Mesendoderm (in vitro differentiated cells): ENCODE measurements around the gene MPDU1.
A peak's percentile ranks its signal among the peaks of the same experiment; 100 is the strongest.

Experiments used
- DNase-seq: peaks from one replicate; pipeline ENCODE4 v3.0.0; 2013
- H2AK5ac ChIP-seq: 2 replicates; pipeline ENCODE4 v1.6.1; 2013; ENCODE audit warnings: low read length, inconsistent platforms
- H2BK120ac ChIP-seq: 2 replicates; pipeline ENCODE4 v1.6.1; 2013; ENCODE audit warnings: low read depth, mild to moderate bottlenecking, low read length, moderate library complexity, mixed read lengths
- H2BK15ac ChIP-seq: replicated peaks from 2 replicates; pipeline ENCODE4 v1.6.1; 2013; ENCODE audit warnings: low read depth, mild to moderate bottlenecking, moderate library complexity
- H2BK5ac ChIP-seq: 2 replicates; pipeline ENCODE4 v1.6.1; 2013; ENCODE audit warnings: low read length, inconsistent platforms
- H3K18ac ChIP-seq: 2 replicates; pipeline ENCODE4 v1.6.1; 2013; ENCODE audit warnings: mild to moderate bottlenecking, low read length, mixed read lengths
- H3K23ac ChIP-seq: one replicate; pipeline ENCODE4 v1.6.1; 2013; ENCODE audit warnings: low read length
- H3K27ac ChIP-seq: 2 replicates; pipeline ENCODE4 v1.5.1; 2013; ENCODE audit warnings: low read depth, mild to moderate bottlenecking, inconsistent platforms, low read length, moderate library complexity
- H3K27me3 ChIP-seq: 2 replicates; pipeline ENCODE4 v1.6.1; 2013; ENCODE audit warnings: low read length, control low read depth, mild to moderate bottlenecking, inconsistent platforms; ENCODE audit not compliant: insufficient read depth, poor library complexity
- H3K36me3 ChIP-seq: 2 replicates; pipeline ENCODE4 v1.6.1; 2013; ENCODE audit warnings: low read length, inconsistent platforms; ENCODE audit not compliant: control insufficient read depth, insufficient read depth
- H3K4ac ChIP-seq: one replicate; pipeline ENCODE4 v1.6.1; 2013; ENCODE audit warnings: low read depth, mild to moderate bottlenecking, low read length, moderate library complexity
- H3K4me1 ChIP-seq: 2 replicates; pipeline ENCODE4 v1.6.1; 2013; ENCODE audit warnings: low read depth, low read length, inconsistent platforms; ENCODE audit not compliant: control insufficient read depth
- H3K4me2 ChIP-seq: 2 replicates; pipeline ENCODE4 v1.6.1; 2013; ENCODE audit warnings: low read length
- H3K4me3 ChIP-seq: 2 replicates; pipeline ENCODE4 v1.5.1; 2013; ENCODE audit warnings: mild to moderate bottlenecking, low read length
- H3K56ac ChIP-seq: one replicate; pipeline ENCODE4 v1.6.1; 2013; ENCODE audit warnings: low read length
- H3K79me1 ChIP-seq: 2 replicates; pipeline ENCODE4 v1.6.1; 2013; ENCODE audit warnings: low read length, inconsistent platforms
- H3K79me2 ChIP-seq: 2 replicates; pipeline ENCODE4 v1.6.1; 2013; ENCODE audit warnings: mild to moderate bottlenecking, low read length; ENCODE audit not compliant: control insufficient read depth, insufficient read depth
- H3K9ac ChIP-seq: 2 replicates; pipeline ENCODE4 v1.6.1; 2013; ENCODE audit warnings: low read length, inconsistent platforms
- H4K5ac ChIP-seq: one replicate; pipeline ENCODE4 v1.6.1; 2013; ENCODE audit warnings: low read length
- H4K8ac ChIP-seq: one replicate; pipeline ENCODE4 v1.6.1; 2013; ENCODE audit warnings: low read depth, mild to moderate bottlenecking, control low read depth, low read length, moderate library complexity
- WGBS: extraction: QIAGEN DNeasy Blood & Tissue Kit; methylation state at CpG from one replicate; pipeline ENCODE4 v1.1.7; 2013; ENCODE audit warnings: low lambda C conversion rate, missing lambda C conversion rate; ENCODE audit not compliant: insufficient coverage; ENCODE audit errors: extremely low coverage; 5-methylcytosine and 5-hydroxymethylcytosine counted together

The MPDU1 gene

DNA sequence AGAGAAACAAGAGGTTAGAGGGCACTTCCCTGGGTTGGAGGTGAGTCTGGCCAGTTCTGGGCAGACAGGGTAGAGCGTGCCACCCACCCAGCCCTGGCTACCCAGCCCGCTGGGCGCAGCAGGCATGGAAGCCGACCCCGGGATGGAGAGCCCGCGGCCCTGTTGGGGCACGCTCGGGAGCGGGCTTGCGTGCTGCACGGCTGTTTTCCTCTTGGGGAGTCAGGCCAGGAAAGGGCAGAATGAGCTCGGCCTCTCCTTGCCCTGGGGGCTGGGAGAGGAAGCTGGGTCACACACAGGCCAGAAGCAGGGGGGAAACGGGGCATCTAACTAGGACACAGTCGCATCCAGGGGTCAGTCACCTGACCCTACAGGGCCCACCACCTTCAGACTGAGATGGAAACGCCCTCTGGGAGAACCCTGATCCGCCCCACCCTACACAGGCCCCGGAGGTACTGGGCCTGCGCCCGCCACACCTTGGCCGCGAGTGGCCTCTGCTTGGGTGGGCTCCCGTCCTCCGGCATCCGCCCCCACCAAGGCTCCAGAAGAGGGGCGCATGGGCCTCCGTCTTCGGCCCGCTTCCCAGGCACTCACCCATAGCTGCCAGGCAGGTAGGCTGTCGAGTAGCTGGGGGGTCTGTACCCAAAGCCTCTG is 5.0 kb downstream of the MPDU1 start:
- Histone ChIP-seq H2BK15ac (no peak overlapping the region), H3K9ac (peak overlapping the region; percentile 93), H4K8ac (no peak overlapping the region), H3K4me1 (peaks cover 6% of the 10 kb centered on the region), H3K79me2 (peaks cover 1% of the 10 kb centered on the region), H3K4me2 (peak overlapping the region; percentile 78), H3K56ac (peak overlapping the region; percentile 81), H2BK120ac (no peak overlapping the region), H4K5ac (no peak overlapping the region), H3K4ac (peak overlapping the region; percentile 1), H2BK5ac (no peak overlapping the region), H3K4me3 (peak overlapping the region; percentile 21), H3K18ac (peak overlapping the region; percentile 23), H3K79me1 (peaks cover 4% of the 10 kb centered on the region), H3K36me3 (peaks cover 1% of the 10 kb centered on the region), H3K23ac (peak overlapping the region; percentile 89), H2AK5ac (no peak overlapping the region), H3K27me3 (no peaks in the 10 kb centered on the region), H3K27ac (no peak overlapping the region)
- WGBS = no CpG with 5 or more reads among the region's 30 CpGs
- DNase-seq = no peak

DNA sequence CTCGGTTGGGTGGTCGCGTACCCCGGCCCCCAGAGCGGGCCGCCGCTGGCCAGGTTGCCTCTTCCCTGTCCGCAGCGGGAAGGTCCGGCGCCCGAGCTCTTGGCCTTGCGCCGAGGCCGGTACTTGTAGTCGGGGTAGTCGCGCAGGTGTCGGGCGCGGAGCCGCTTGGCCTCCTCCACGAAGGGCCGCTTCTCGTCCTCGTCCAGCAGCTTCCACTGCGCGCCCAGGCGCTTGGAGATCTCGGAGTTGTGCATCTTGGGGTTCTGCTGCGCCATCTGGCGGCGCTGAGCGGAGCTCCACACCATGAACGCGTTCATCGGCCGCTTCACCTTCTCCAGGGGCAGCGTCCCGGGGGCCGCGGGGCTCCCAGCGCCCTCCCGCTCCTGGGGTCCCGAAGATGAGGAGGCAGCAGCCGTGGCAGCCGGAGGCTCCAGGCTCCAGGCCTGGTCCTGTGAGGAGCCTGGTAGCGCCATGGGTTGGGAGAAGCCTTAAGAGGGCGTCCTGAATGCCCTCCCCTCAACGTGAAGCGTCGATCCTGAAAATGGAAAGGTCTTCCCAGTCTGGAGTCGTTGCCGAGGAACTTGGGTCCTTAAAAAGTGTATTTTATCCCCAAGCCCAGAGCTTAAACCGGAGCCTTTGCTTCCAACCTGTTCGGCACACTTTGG is 5.7 kb downstream of the MPDU1 start:
- Histone ChIP-seq H3K4me3 (peak overlapping the region; percentile 60), H3K56ac (peak overlapping the region; percentile 93), H3K18ac (peak overlapping the region; percentile 78), H3K4ac (peak overlapping the region; percentile 20), H3K36me3 (peaks cover 1% of the 10 kb centered on the region), H3K79me2 (peaks cover 1% of the 10 kb centered on the region), H4K8ac (no peak overlapping the region), H4K5ac (peak overlapping the region; percentile 56), H3K27me3 (no peaks in the 10 kb centered on the region), H2AK5ac (peak overlapping the region; percentile 45), H2BK5ac (no peak overlapping the region), H2BK120ac (no peak overlapping the region), H3K4me1 (peaks cover 3% of the 10 kb centered on the region), H2BK15ac (no peak overlapping the region), H3K79me1 (peaks cover 2% of the 10 kb centered on the region), H3K4me2 (peak overlapping the region; percentile 97), H3K23ac (peak overlapping the region; percentile 89), H3K27ac (peak overlapping the region; percentile 39), H3K9ac (peak overlapping the region; percentile 93)
- WGBS = no CpG with 5 or more reads among the region's 56 CpGs
- peak; percentile 91 for DNase-seq

DNA sequence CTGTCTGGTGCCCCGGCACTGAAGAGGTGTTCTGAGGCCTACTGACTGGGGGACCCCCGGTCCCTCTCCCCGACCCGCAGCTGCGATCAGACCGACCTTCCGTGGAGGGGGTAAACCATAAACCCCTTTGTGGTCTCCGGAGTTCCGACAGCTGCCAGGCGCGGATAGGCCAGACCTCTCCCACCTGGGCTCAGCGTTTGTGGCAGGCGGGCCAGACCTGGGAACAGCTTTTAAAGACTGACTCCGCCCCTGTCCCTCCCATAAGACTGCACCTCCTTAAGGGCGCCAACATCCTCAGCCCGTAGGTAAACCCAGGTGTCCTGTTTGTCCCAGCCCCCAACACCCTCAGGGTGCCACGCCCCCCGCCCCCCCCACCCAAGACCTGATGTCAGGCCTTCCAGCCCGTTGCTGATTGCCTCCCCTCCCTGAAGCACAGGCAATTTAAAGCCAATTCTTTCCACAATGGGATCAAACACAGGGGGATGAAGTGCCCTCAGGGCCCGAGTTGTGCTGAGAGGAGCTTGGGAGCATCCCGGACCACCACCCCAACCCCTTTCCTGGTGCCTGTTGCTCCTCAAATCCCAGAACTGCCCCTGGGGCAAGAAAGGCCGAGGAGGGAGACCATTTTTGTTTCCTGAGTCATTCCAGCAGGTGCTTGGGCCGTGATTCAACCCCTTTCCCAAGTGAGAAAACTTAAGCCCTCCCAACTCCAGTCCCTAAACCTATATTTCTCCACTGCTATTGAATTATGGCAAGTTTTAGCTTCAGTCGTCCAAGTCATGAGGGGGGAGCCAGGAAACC is 6.4 kb downstream of the MPDU1 start, which contains the start of gene SOX15:
Gene SOX15, minus strand, starts transcription at position 204 of the 801 bp plus-strand sequence. CDS start 418 bp downstream, outside the sequence.
- H4K5ac ChIP-seq = peak within 1 kb of the TSS; percentile 56
- no peaks in the 10 kb centered on the region for H3K79me1 ChIP-seq
- peak within 1 kb of the TSS; percentile 78 for H3K18ac ChIP-seq
- peak within 1 kb of the TSS; percentile 93 for H3K9ac ChIP-seq
- H3K23ac ChIP-seq = peak within 1 kb of the TSS; percentile 89
- peaks cover 3% of the 10 kb centered on the region for H3K36me3 ChIP-seq
- peak within 1 kb of the TSS; percentile 89 for H3K27ac ChIP-seq
- no peak within 1 kb of the TSS for H2BK15ac ChIP-seq
- peaks cover 3% of the 10 kb centered on the region for H3K4me1 ChIP-seq
- H2BK5ac ChIP-seq = no peak within 1 kb of the TSS
- no peak within 1 kb of the TSS for H4K8ac ChIP-seq
- H2BK120ac ChIP-seq = no peak within 1 kb of the TSS
- H3K4ac ChIP-seq = peak within 1 kb of the TSS; percentile 56
- peak within 1 kb of the TSS; percentile 97 for H3K4me2 ChIP-seq
- H3K79me2 ChIP-seq = peaks cover 1% of the 10 kb centered on the region
- no CpG with 5 or more reads among the region's 24 CpGs for WGBS
- DNase-seq = peak; percentile 89
- H3K4me3 ChIP-seq = peak within 1 kb of the TSS; percentile 60
- peak within 1 kb of the TSS; percentile 93 for H3K56ac ChIP-seq
- no peaks in the 10 kb centered on the region for H3K27me3 ChIP-seq
- H2AK5ac ChIP-seq = peak within 1 kb of the TSS; percentile 45

DNA sequence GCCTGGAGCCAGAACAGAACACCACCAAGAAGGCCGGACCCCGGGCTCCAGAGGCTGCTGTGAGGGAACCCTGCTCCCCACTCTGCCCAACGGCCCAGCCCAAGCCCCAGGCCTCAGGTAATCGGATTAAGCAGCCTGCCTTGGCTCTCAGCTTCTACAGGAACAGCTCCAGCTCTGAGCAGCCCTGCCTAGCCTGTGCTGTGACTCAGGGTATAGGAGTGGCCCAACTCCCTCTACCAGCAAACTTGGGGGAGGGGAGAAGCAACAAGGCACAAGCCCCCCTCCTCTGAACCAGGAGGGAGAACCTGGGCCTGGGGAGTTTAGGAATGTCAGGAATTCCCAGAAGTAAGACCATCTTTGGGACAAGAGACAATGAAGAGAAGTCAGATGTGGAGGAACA is 7.1 kb downstream of the MPDU1 start:
- Histone ChIP-seq H3K36me3 (peaks cover 4% of the 10 kb centered on the region), H2BK15ac (no peak overlapping the region), H3K4me3 (no peak overlapping the region), H3K23ac (no peak overlapping the region), H2BK120ac (no peak overlapping the region), H3K56ac (no peak overlapping the region), H3K4me1 (peaks cover 3% of the 10 kb centered on the region), H3K79me1 (no peaks in the 10 kb centered on the region), H4K8ac (no peak overlapping the region), H3K27me3 (no peaks in the 10 kb centered on the region), H2AK5ac (no peak overlapping the region), H3K79me2 (peaks cover 1% of the 10 kb centered on the region), H3K4ac (peak overlapping the region; percentile 56), H3K9ac (no peak overlapping the region), H4K5ac (no peak overlapping the region), H3K18ac (peak overlapping the region; percentile 42), H3K27ac (peak overlapping the region; percentile 89), H2BK5ac (no peak overlapping the region), H3K4me2 (no peak overlapping the region)
- peak; percentile 96 for DNase-seq
- WGBS = no CpG with 5 or more reads among the region's 4 CpGs

DNA sequence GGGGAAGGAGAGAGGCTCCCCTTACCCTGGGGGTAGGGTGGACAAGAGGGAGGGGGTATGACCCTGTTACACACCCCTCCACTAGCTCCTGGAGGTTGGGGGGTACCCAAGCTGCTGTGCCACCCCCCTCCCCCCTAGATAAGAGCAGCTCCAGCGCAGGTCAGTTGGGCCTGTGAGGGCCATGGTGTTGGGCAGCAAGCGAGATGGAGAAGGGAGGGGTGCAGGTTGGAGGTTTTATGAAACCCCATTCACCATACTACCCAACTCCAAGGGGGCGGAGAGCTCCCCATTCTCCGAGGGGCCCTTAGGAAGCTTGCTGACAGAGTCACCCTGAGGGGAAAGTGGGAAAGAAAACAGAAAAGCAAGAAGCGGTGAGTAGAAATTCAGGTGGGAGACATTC is 7.9 kb downstream of the MPDU1 start:
- peaks cover 3% of the 10 kb centered on the region for H3K4me1 ChIP-seq
- H3K79me2 ChIP-seq = peaks cover 1% of the 10 kb centered on the region
- H2BK5ac ChIP-seq = no peak overlapping the region
- H3K27me3 ChIP-seq = no peaks in the 10 kb centered on the region
- no peak overlapping the region for H3K4me2 ChIP-seq
- no peak overlapping the region for H3K9ac ChIP-seq
- peak overlapping the region; percentile 89 for H3K27ac ChIP-seq
- peaks cover 4% of the 10 kb centered on the region for H3K36me3 ChIP-seq
- no CpG with 5 or more reads among the region's 5 CpGs for WGBS
- no peak overlapping the region for H2BK15ac ChIP-seq
- no peak overlapping the region for H3K18ac ChIP-seq
- no peak overlapping the region for H2BK120ac ChIP-seq
- H4K8ac ChIP-seq = no peak overlapping the region
- no peak for DNase-seq
- H3K4ac ChIP-seq = no peak overlapping the region
- H3K56ac ChIP-seq = no peak overlapping the region
- H3K23ac ChIP-seq = no peak overlapping the region
- H3K79me1 ChIP-seq = no peaks in the 10 kb centered on the region
- H3K4me3 ChIP-seq = no peak overlapping the region
- H4K5ac ChIP-seq = no peak overlapping the region
- H2AK5ac ChIP-seq = no peak overlapping the region
